Neural progenitor cell (in vitro differentiated cells): ENCODE results near the gene ZNF341. TPM values are rescaled to one million over a fixed set of nuclear protein-coding genes. Genes with fewer than 3 reads are reported as not detected.
A peak's percentile ranks its signal among the peaks of the same experiment; 100 is the strongest.
"Not testable (repeated sequence)": the region's sequence is repeated elsewhere in the genome, so short reads cannot be mapped to it uniquely, and the experiment has no call there.

Experiments used
- DNase-seq: peaks from one replicate; pipeline ENCODE4 v3.0.0-alpha.2; 2016; ENCODE audit warnings: low spot score
- H2AFZ ChIP-seq: fragments of 200-600 bp; sonication (generic); replicated peaks from 2 replicates; pipeline ENCODE4 v1.6.1; 2016; ENCODE audit warnings: antibody characterized with exemption
- H3F3A ChIP-seq: fragments of 200-600 bp; sonication (generic); 2 replicates; pipeline ENCODE4 v1.6.1; 2016; ENCODE audit warnings: antibody characterized with exemption, low read depth
- H3K27ac ChIP-seq: fragments of 200-600 bp; sonication (generic); 2 replicates; pipeline ENCODE4 v1.5.1; 2016; ENCODE audit warnings: mild to moderate bottlenecking
- H3K27me3 ChIP-seq: fragments of 200-600 bp; sonication (generic); 2 replicates; pipeline ENCODE4 v1.6.1; 2016; ENCODE audit warnings: mild to moderate bottlenecking, moderate library complexity
- H3K36me3 ChIP-seq: fragments of 200-600 bp; sonication (generic); 2 replicates; pipeline ENCODE4 v1.5.1; 2016
- H3K4me1 ChIP-seq: fragments of 200-600 bp; sonication (generic); 2 replicates; pipeline ENCODE4 v1.6.1; 2016; ENCODE audit warnings: mixed run types
- H3K4me2 ChIP-seq: fragments of 200-600 bp; sonication (generic); 2 replicates; pipeline ENCODE4 v1.6.1; 2016
- H3K4me3 ChIP-seq: fragments of 200-600 bp; sonication (generic); 2 replicates; pipeline ENCODE4 v1.5.1; 2016
- H3K79me2 ChIP-seq: fragments of 200-600 bp; sonication (generic); 2 replicates; pipeline ENCODE4 v1.6.1; 2016; ENCODE audit warnings: low read depth
- H3K9ac ChIP-seq: fragments of 200-600 bp; sonication (generic); 2 replicates; pipeline ENCODE4 v1.6.1; 2016
- H3K9me3 ChIP-seq: fragments of 200-600 bp; sonication (generic); 2 replicates; pipeline ENCODE4 v1.5.1; 2016; ENCODE audit warnings: low read depth
- H4K20me1 ChIP-seq: fragments of 200-600 bp; sonication (generic); 2 replicates; pipeline ENCODE4 v1.6.1; 2016; ENCODE audit warnings: low read depth
- H3K27ac Mint-ChIP-seq: 3 replicates; pipeline ENCODE4 v1.8.0; 2021; ENCODE audit warnings: mixed read lengths
- H3K27me3 Mint-ChIP-seq: 2 replicates; pipeline ENCODE4 v1.8.0; 2022; ENCODE audit warnings: low read depth, mild to moderate bottlenecking, inconsistent platforms, moderate library complexity, mixed read lengths; ENCODE audit not compliant: insufficient read depth
- H3K36me3 Mint-ChIP-seq: 3 replicates; pipeline ENCODE4 v1.8.0; 2021; ENCODE audit warnings: mixed read lengths
- H3K4me1 Mint-ChIP-seq: 3 replicates; pipeline ENCODE4 v1.8.0; 2021; ENCODE audit warnings: mixed read lengths
- H3K4me3 Mint-ChIP-seq: 3 replicates; pipeline ENCODE4 v1.8.0; 2021; ENCODE audit warnings: mild to moderate bottlenecking, moderate library complexity, mixed read lengths
- H3K9me3 Mint-ChIP-seq: 3 replicates; pipeline ENCODE4 v1.8.0; 2020; ENCODE audit warnings: mixed read lengths
- CTCF ChIP-seq: fragments of 200-600 bp; sonication (generic); IDR thresholded peaks from 2 replicates; pipeline ENCODE4 v1.5.1; 2017; ENCODE audit warnings: antibody characterized with exemption, mild to moderate bottlenecking
- EZH2 ChIP-seq: fragments of 200-600 bp; sonication (generic); IDR thresholded peaks from 2 replicates; pipeline ENCODE4 v1.6.1; 2017; ENCODE audit warnings: antibody characterized with exemption, mild to moderate bottlenecking, moderate library complexity
- EZH2phosphoT487 ChIP-seq: fragments of 200-600 bp; sonication (generic); IDR thresholded peaks from 2 replicates; pipeline ENCODE4 v1.6.1; 2017; ENCODE audit warnings: antibody characterized with exemption
- total RNA-seq: library from RNA; depleted of rRNA; stranded (reverse); fragments of >200 nt; gene quantifications from 2 replicates; pipeline ENCODE4 v1.2.3, GENCODE V29; 2015; ENCODE audit warnings: low replicate concordance

Gene ZNF341
- total RNA-seq, 1 donor from 2014 or later: 0.82 TPM

DNA sequence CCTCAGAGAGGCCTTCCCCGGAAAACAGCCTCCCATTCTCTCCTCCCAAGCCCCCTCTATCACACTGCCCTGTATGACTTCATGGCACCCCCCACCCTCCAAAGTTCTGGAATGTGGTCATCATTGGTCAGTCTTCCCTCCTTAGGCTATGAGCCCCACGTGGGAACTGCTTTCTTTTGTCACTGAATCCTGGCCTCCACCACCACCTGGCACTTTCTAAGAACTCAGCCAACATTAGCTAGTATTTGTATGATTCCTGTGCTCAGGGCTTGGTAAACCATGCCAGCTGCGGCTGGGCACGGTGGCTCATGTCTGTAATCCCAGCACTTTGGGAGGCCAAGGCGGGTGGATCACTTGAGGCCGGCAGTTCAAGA, 37.2 kb upstream of the ZNF341 start:
- H3F3A ChIP-seq: peaks cover 21% of the 10 kb centered on the region
- H4K20me1 ChIP-seq: no peaks in the 10 kb centered on the region
- no peak overlapping the region for H2AFZ ChIP-seq
- no peaks in the 10 kb centered on the region for H3K27me3 ChIP-seq
- H3K27ac ChIP-seq: peak overlapping the region; percentile 66
- H3K9me3 ChIP-seq: no peaks in the 10 kb centered on the region
- peaks cover 8% of the 10 kb centered on the region for H3K27me3 Mint-ChIP-seq
- H3K4me3 Mint-ChIP-seq: no peak overlapping the region
- peaks cover 13% of the 10 kb centered on the region for H3K9me3 Mint-ChIP-seq
- H3K36me3 ChIP-seq: no peaks in the 10 kb centered on the region
- no peak for DNase-seq
- no peak overlapping the region for H3K4me3 ChIP-seq
- peaks cover 19% of the 10 kb centered on the region for H3K4me1 ChIP-seq
- peaks cover 2% of the 10 kb centered on the region for H3K36me3 Mint-ChIP-seq
- H3K4me2 ChIP-seq: peak overlapping the region; percentile 45
- H3K27ac Mint-ChIP-seq: peak overlapping the region; percentile 91
- peaks cover 31% of the 10 kb centered on the region for H3K4me1 Mint-ChIP-seq
- no peak overlapping the region for H3K9ac ChIP-seq
- no peaks in the 10 kb centered on the region for H3K79me2 ChIP-seq
- TF ChIP-seq CTCF: no peak
- TF ChIP-seq EZH2phosphoT487: no peak

- peaks cover 19% of the 10 kb centered on the region for H3K4me1 ChIP-seq
- DNase-seq: no peak
- H3F3A ChIP-seq: peaks cover 21% of the 10 kb centered on the region
- H3K9me3 Mint-ChIP-seq: peaks cover 16% of the 10 kb centered on the region
- no peak overlapping the region for H3K4me2 ChIP-seq
- peaks cover 9% of the 10 kb centered on the region for H3K27me3 Mint-ChIP-seq
- H3K27ac Mint-ChIP-seq: no peak overlapping the region
- no peak overlapping the region for H3K4me3 ChIP-seq
- no peak overlapping the region for H3K9ac ChIP-seq
- no peaks in the 10 kb centered on the region for H3K79me2 ChIP-seq
- no peaks in the 10 kb centered on the region for H3K9me3 ChIP-seq
- H3K36me3 ChIP-seq: no peaks in the 10 kb centered on the region
- peaks cover 2% of the 10 kb centered on the region for H3K36me3 Mint-ChIP-seq
- no peaks in the 10 kb centered on the region for H3K27me3 ChIP-seq
- peaks cover 25% of the 10 kb centered on the region for H3K4me1 Mint-ChIP-seq
- no peak overlapping the region for H3K27ac ChIP-seq
- H3K4me3 Mint-ChIP-seq: no peak overlapping the region
- H4K20me1 ChIP-seq: no peaks in the 10 kb centered on the region
- H2AFZ ChIP-seq: no peak overlapping the region
- TF ChIP-seq EZH2phosphoT487 (no peak), EZH2 (no peak), CTCF (no peak)
Measured at GRCh38 chr20:33696448-33696847, 35.3 kb upstream of the ZNF341 start.

GRCh38 chr20:33697129-33697528, 34.7 kb upstream of the ZNF341 start:
- Mint-ChIP-seq H3K4me1 (peaks cover 24% of the 10 kb centered on the region), H3K4me3 (no peak overlapping the region), H3K27me3 (peaks cover 8% of the 10 kb centered on the region), H3K36me3 (peaks cover 2% of the 10 kb centered on the region), H3K27ac (no peak overlapping the region), H3K9me3 (peaks cover 20% of the 10 kb centered on the region)
- H3K79me2 ChIP-seq: no peaks in the 10 kb centered on the region
- peaks cover 19% of the 10 kb centered on the region for H3K4me1 ChIP-seq
- H3K27ac ChIP-seq: no peak overlapping the region
- no peak for TF ChIP-seq EZH2phosphoT487
- no peak for TF ChIP-seq CTCF
- TF ChIP-seq EZH2: no peak
- DNase-seq: no peak
- H3K4me2 ChIP-seq: no peak overlapping the region
- peaks cover 21% of the 10 kb centered on the region for H3F3A ChIP-seq
- H4K20me1 ChIP-seq: no peaks in the 10 kb centered on the region
- no peak overlapping the region for H3K9ac ChIP-seq
- H2AFZ ChIP-seq: no peak overlapping the region
- no peaks in the 10 kb centered on the region for H3K9me3 ChIP-seq
- H3K4me3 ChIP-seq: no peak overlapping the region
- no peaks in the 10 kb centered on the region for H3K36me3 ChIP-seq
- no peaks in the 10 kb centered on the region for H3K27me3 ChIP-seq

DNA sequence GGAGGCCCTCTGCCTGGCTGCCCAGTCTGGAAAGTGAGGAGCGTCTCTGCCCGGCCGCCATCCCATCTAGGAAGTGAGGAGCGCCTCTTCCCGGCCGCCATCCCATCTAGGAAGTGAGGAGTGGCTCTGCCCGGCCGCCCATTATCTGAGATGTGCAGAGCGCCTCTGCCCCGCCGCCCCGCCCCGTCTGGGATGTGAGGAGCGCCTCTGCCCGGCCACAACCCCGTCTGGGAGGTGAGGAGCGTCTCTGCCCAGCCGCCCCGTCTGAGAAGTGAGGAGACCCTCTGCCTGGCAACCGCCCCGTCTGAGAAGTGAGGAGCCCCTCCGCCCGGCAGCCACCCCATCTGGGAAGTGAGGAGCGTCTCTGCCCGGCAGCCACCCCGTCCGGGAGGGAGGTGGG, 32.8 kb upstream of the ZNF341 start:
- not testable (repeated sequence) for H3K27ac ChIP-seq, H3K27me3 ChIP-seq, H3F3A ChIP-seq, H3K4me3 ChIP-seq, H3K79me2 ChIP-seq, DNase-seq, H3K9me3 ChIP-seq, H3K27me3 Mint-ChIP-seq, H3K36me3 ChIP-seq, H3K4me3 Mint-ChIP-seq, H3K4me1 Mint-ChIP-seq, H2AFZ ChIP-seq, H3K4me2 ChIP-seq, H3K27ac Mint-ChIP-seq, H3K4me1 ChIP-seq, H3K9ac ChIP-seq, H4K20me1 ChIP-seq, H3K36me3 Mint-ChIP-seq
- H3K9me3 Mint-ChIP-seq: peaks cover 21% of the 10 kb centered on the region

DNA sequence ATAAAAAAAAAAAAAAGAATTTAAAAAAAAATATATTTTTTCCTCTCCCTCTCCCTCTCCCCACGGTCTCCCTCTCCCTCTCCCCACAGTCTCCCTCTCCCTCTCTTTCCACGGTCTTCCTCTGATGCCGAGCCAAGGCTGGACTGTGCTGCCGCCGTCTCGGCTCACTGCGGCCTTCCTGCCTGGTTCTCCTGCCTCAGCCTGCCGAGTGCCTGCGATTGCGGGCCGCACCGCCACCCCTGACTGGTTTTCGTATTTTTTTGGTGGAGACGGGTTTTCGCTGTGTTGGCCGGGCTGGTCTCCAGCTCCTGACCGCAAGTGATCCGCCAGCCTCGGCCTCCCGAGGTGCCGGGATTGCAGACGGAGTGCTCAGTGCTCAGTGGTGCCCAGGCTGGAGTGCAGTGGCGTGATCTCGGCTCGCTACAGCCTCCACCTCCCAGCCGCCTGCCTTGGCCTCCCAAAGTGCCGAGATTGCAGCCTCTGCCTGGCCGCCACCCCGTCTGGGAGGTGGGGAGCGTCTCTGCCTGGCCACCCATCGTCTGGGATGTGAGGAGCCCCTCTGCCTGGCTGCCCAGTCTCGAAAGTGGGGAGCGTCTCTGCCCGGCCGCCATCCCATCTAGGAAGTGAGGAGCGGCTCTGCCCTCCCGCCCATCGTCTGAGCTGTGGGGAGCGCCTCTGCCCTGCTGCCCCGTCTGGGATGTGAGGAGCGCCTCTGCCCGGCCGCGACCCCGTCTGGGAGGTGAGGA, 30.9 kb upstream of the ZNF341 start:
- H3K9me3 ChIP-seq, H3K27me3 ChIP-seq, H3K4me3 ChIP-seq, H2AFZ ChIP-seq, H3K27ac Mint-ChIP-seq, H3K9ac ChIP-seq, H3K4me2 ChIP-seq, H3K36me3 Mint-ChIP-seq, H3K36me3 ChIP-seq, DNase-seq, H3K79me2 ChIP-seq, H3K4me3 Mint-ChIP-seq, H3K4me1 ChIP-seq, H3F3A ChIP-seq, H3K27me3 Mint-ChIP-seq, H4K20me1 ChIP-seq, H3K4me1 Mint-ChIP-seq, H3K27ac ChIP-seq: not testable (repeated sequence)
- peaks cover 21% of the 10 kb centered on the region for H3K9me3 Mint-ChIP-seq
